H7 (cell line): ENCODE data around the gene ALCAM. TPM values are rescaled to one million over a fixed set of nuclear protein-coding genes. Genes with fewer than 3 reads are reported as not detected.
A peak's percentile ranks its signal among the peaks of the same experiment; 100 is the strongest.

Experiments used
- DNase-seq: peaks from one replicate; pipeline ENCODE4 v3.0.0; 2012
- H3K27me3 ChIP-seq: 2 replicates; pipeline ENCODE4 v1.6.0; 2011; ENCODE audit warnings: mild to moderate bottlenecking, low read length; ENCODE audit not compliant: control insufficient read depth, insufficient read depth
- H3K36me3 ChIP-seq: replicated peaks from 2 replicates; pipeline ENCODE4 v1.5.1; 2011; ENCODE audit warnings: low read length; ENCODE audit not compliant: control insufficient read depth, insufficient read depth
- H3K4me3 ChIP-seq: 2 replicates; pipeline ENCODE4 v1.5.1; 2011; ENCODE audit warnings: low read depth, mild to moderate bottlenecking, control low read depth, low read length, moderate library complexity; ENCODE audit not compliant: insufficient read depth
- total RNA-seq: library from RNA; depleted of rRNA; stranded (reverse); fragments of >200 nt; shearing (Covaris generic); gene quantifications from 2 replicates; pipeline ENCODE4 v1.2.3, GENCODE V29; 2014

The ALCAM gene
- total RNA-seq, 1 experiment from 2014 or later, result 21.1 TPM

- peak overlapping the region; percentile 55 for H3K4me3 ChIP-seq
- peaks cover 19% of the 10 kb centered on the region for H3K27me3 ChIP-seq
- peak; percentile 10 for DNase-seq
- no peaks in the 10 kb centered on the region for H3K36me3 ChIP-seq
These were observed 1.1 kb upstream of the ALCAM start for GRCh38 chr3:105365391-105366325.

- peaks cover 19% of the 10 kb centered on the region for H3K27me3 ChIP-seq
- H3K36me3 ChIP-seq, result no peaks in the 10 kb centered on the region
- H3K4me3 ChIP-seq, result peak overlapping the region; percentile 74
- peak; percentile 56 for DNase-seq
These were observed 325 bp downstream of the ALCAM start for GRCh38 chr3:105367063-105367405.

- peak; percentile 54 for DNase-seq
- Histone ChIP-seq H3K27me3 (peaks cover 19% of the 10 kb centered on the region), H3K36me3 (no peaks in the 10 kb centered on the region), H3K4me3 (peak overlapping the region; percentile 74)
These were observed 901 bp downstream of the ALCAM start for GRCh38 chr3:105367406-105368213.

GRCh38 chr3:105368566-105369499 lies 2.1 kb downstream of the ALCAM start:
- peak overlapping the region; percentile 74 for H3K4me3 ChIP-seq
- H3K27me3 ChIP-seq, result peaks cover 19% of the 10 kb centered on the region
- peak; percentile 26 for DNase-seq
- H3K36me3 ChIP-seq, result no peaks in the 10 kb centered on the region

GRCh38 chr3:105369500-105370371 lies 3.0 kb downstream of the ALCAM start:
- no peaks in the 10 kb centered on the region for H3K36me3 ChIP-seq
- H3K4me3 ChIP-seq, result peak overlapping the region; percentile 74
- peak; percentile 34 for DNase-seq
- peaks cover 19% of the 10 kb centered on the region for H3K27me3 ChIP-seq

- H3K4me3 ChIP-seq, result no peak overlapping the region
These were observed 6.7 kb downstream of the ALCAM start for GRCh38 chr3:105373383-105373782.

GRCh38 chr3:105375750-105376511 lies 9.2 kb downstream of the ALCAM start:
- DNase-seq, result no peak
- no peaks in the 10 kb centered on the region for H3K36me3 ChIP-seq
- no peak overlapping the region for H3K4me3 ChIP-seq
- no peaks in the 10 kb centered on the region for H3K27me3 ChIP-seq

More at GRCh38 chr3:105373383-105373782, 6.7 kb downstream of the ALCAM start:
- Histone ChIP-seq H3K36me3 (no peaks in the 10 kb centered on the region), H3K27me3 (peaks cover 10% of the 10 kb centered on the region)
- DNase-seq, result no peak

- Histone ChIP-seq H3K36me3 (no peaks in the 10 kb centered on the region), H3K27me3 (no peaks in the 10 kb centered on the region), H3K4me3 (no peak overlapping the region)
- no peak for DNase-seq
These were observed 11.0 kb downstream of the ALCAM start for GRCh38 chr3:105377716-105378115.

- H3K36me3 ChIP-seq, result no peaks in the 10 kb centered on the region
- no peak for DNase-seq
- no peak overlapping the region for H3K4me3 ChIP-seq
- H3K27me3 ChIP-seq, result no peaks in the 10 kb centered on the region
These were observed 18.5 kb downstream of the ALCAM start for GRCh38 chr3:105385179-105385578.

GRCh38 chr3:105385819-105386508 lies 19.3 kb downstream of the ALCAM start:
- H3K4me3 ChIP-seq, result no peak overlapping the region
- H3K36me3 ChIP-seq, result no peaks in the 10 kb centered on the region
- no peak for DNase-seq
- H3K27me3 ChIP-seq, result no peaks in the 10 kb centered on the region

- Histone ChIP-seq H3K36me3 (no peaks in the 10 kb centered on the region), H3K27me3 (no peaks in the 10 kb centered on the region), H3K4me3 (no peak overlapping the region)
- no peak for DNase-seq
These were observed 20.5 kb downstream of the ALCAM start for GRCh38 chr3:105387122-105387751.

- Histone ChIP-seq H3K27me3 (no peaks in the 10 kb centered on the region), H3K36me3 (no peaks in the 10 kb centered on the region), H3K4me3 (no peak overlapping the region)
- DNase-seq, result no peak
These were observed 21.5 kb downstream of the ALCAM start for GRCh38 chr3:105388176-105388575.
